ENCODE results near the gene KCNMB3.
"Not testable (repeated sequence)": the region's sequence is repeated elsewhere in the genome, so short reads cannot be mapped to it uniquely, and the experiment has no call there.

Gene KCNMB3

GRCh38 chr3:179256813-179257212 lies 5.9 kb upstream of the KCNMB3 start:
- no peak overlapping the region for H3K4me3 ChIP-seq (ENCODE audit: low read length)
- TF ChIP-seq CTCF (IDR thresholded peaks at IDR 0.05; ENCODE audit: insufficient read depth, low read depth, low read length, missing control alignments), result no peak
- no peak for DNase-seq (ENCODE audit: low read depth)

DNA sequence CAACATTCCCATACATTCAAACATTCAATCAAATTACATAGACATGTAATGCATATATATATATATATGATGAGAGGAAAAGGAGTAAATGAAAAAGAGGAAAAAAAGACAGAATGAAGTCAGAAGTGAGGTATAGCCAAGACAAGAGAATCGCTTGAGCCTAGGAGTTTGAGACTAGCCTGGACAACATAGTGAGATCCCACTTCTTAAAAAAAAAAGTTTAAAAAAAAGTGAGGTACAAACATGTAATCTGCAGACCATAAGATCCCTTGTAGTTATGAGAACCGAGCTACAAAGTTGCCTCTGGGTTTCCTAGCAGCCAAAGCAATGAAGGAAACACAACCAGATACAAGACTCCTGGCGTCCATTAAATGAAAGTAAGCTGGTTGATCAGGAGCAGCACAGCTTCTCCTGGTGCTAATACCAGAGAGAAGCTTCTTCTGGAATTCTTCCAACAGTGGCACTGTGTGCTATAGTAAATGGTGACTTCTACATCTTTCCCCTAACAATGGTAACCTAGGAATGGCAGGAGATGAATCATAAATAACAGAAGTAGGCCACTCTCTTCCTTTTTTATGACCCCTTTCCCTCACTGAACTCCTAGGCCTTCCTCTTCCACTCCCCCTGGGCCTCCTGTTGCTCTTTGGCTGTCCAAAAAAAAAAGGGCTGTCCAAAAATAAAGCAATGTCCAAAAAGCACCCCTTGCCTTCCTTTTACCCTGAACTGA lies 3.5 kb downstream of the KCNMB3 start:
- no peak for TF ChIP-seq CTCF (IDR thresholded peaks at IDR 0.05; ENCODE audit: insufficient read depth, low read depth, low read length, missing control alignments)
- DNase-seq (ENCODE audit: low read depth), result no peak
- no peak overlapping the region for H3K4me3 ChIP-seq (ENCODE audit: low read length)

GRCh38 chr3:179244878-179245277 lies 6.0 kb downstream of the KCNMB3 start:
- no peak overlapping the region for H3K4me3 ChIP-seq (ENCODE audit: low read length)
- no peak for DNase-seq (ENCODE audit: low read depth)
- TF ChIP-seq CTCF (IDR thresholded peaks at IDR 0.05; ENCODE audit: insufficient read depth, low read depth, low read length, missing control alignments), result no peak

- not testable (repeated sequence) for DNase-seq (ENCODE audit: low read depth); H3K4me3 ChIP-seq (ENCODE audit: low read length)
Observed at GRCh38 chr3:179242859-179243258, 8.1 kb downstream of the KCNMB3 start.

- not testable (repeated sequence) for DNase-seq (ENCODE audit: low read depth); H3K4me3 ChIP-seq (ENCODE audit: low read length)
Observed at GRCh38 chr3:179240299-179240698, 10.6 kb downstream of the KCNMB3 start.

GRCh38 chr3:179236669-179237301 lies 14.1 kb downstream of the KCNMB3 start:
- no peak overlapping the region for H3K4me3 ChIP-seq (ENCODE audit: low read length)
- no peak for TF ChIP-seq CTCF (IDR thresholded peaks at IDR 0.05; ENCODE audit: insufficient read depth, low read depth, low read length, missing control alignments)
- DNase-seq (ENCODE audit: low read depth), result no peak

- no peak overlapping the region for H3K4me3 ChIP-seq (ENCODE audit: low read length)
- TF ChIP-seq CTCF (IDR thresholded peaks at IDR 0.05; ENCODE audit: insufficient read depth, low read depth, low read length, missing control alignments), result no peak
- no peak for DNase-seq (ENCODE audit: low read depth)
Observed at GRCh38 chr3:179234199-179234598, 16.7 kb downstream of the KCNMB3 start.

DNA sequence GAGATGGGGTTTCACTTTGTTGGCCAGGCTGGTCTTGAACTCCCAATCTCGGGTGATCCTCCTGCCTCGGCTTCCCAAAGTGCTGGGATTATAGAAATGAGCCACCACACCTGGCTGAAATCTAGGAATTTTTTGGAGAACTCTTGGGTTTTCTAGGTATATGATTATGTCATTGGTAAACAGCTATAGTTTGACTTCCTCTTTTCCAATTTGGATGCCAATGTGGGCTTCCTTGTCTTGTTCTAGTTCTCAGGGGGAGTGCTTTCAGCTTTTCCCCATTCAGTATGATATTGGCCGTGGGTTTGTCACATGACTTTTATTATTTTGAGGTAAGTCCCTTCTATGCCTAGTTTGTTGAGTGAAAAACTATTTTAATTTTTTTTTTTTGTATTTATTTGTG lies 17.9 kb downstream of the KCNMB3 start:
- TF ChIP-seq CTCF (IDR thresholded peaks at IDR 0.05; ENCODE audit: insufficient read depth, low read depth, low read length, missing control alignments), result no peak
- no peak overlapping the region for H3K4me3 ChIP-seq (ENCODE audit: low read length)
- no peak for DNase-seq (ENCODE audit: low read depth)

All from epithelial cell of esophagus (primary cell).